ENCODE measurements around the gene ELANE. TPM values are rescaled to one million over a fixed set of nuclear protein-coding genes. Genes with fewer than 3 reads are reported as not detected.

The ELANE gene
- total and polyA plus RNA-seq, 2 experiments from 2014 or later = 0.81 to 0.83 TPM

- no peaks in the 10 kb centered on the region for H3K79me2 ChIP-seq
- H3K27me3 ChIP-seq = no peaks in the 10 kb centered on the region
- DNase-seq (ENCODE audit: low spot score) = no peak
- H3K4me3 ChIP-seq = no peak overlapping the region
- TF ChIP-seq CTCF (IDR thresholded peaks at IDR 0.05; ENCODE audit: poor library complexity) = no peak
- TF ChIP-seq EZH2phosphoT487 (IDR thresholded peaks at IDR 0.05; ENCODE audit: low read depth, severe bottlenecking, unreplicated experiment) = no peak
- no peak for TF ChIP-seq EZH2 (IDR thresholded peaks at IDR 0.05; ENCODE audit: borderline replicate concordance)
- no peaks in the 10 kb centered on the region for H3K4me1 ChIP-seq (ENCODE audit: insufficient read depth)
- no peaks in the 10 kb centered on the region for H3K9me3 ChIP-seq (ENCODE audit: low read depth)
- no peak overlapping the region for H3K27ac ChIP-seq
- H2AFZ ChIP-seq = no peak overlapping the region
- H3K9me2 ChIP-seq (replicated peaks; ENCODE audit: insufficient read depth) = no peaks in the 10 kb centered on the region
- no peaks in the 10 kb centered on the region for H3K36me3 ChIP-seq (replicated peaks; ENCODE audit: insufficient read depth, low read depth)
- H4K20me1 ChIP-seq (ENCODE audit: insufficient read depth, poor library complexity, severe bottlenecking) = no peaks in the 10 kb centered on the region
- WGBS (ENCODE audit: low lambda C conversion rate, missing lambda C conversion rate) = 84% methylated on average over 16 of the region's 18 CpGs
- H3K4me2 ChIP-seq = no peak overlapping the region
Measured at GRCh38 chr19:829129-829758, 22.9 kb upstream of the ELANE start.

- no peak overlapping the region for H3K27ac ChIP-seq
- no peaks in the 10 kb centered on the region for H3K9me2 ChIP-seq (replicated peaks; ENCODE audit: insufficient read depth)
- WGBS (ENCODE audit: low lambda C conversion rate, missing lambda C conversion rate) = 85% methylated on average over 22 of the region's 38 CpGs
- no peaks in the 10 kb centered on the region for H3K27me3 ChIP-seq
- no peaks in the 10 kb centered on the region for H3K79me2 ChIP-seq
- H4K20me1 ChIP-seq (ENCODE audit: insufficient read depth, poor library complexity, severe bottlenecking) = no peaks in the 10 kb centered on the region
- no peak for TF ChIP-seq CTCF (IDR thresholded peaks at IDR 0.05; ENCODE audit: poor library complexity)
- TF ChIP-seq EZH2phosphoT487 (IDR thresholded peaks at IDR 0.05; ENCODE audit: low read depth, severe bottlenecking, unreplicated experiment) = no peak
- TF ChIP-seq EZH2 (IDR thresholded peaks at IDR 0.05; ENCODE audit: borderline replicate concordance) = no peak
- H3K4me2 ChIP-seq = no peak overlapping the region
- H3K4me1 ChIP-seq (ENCODE audit: insufficient read depth) = no peaks in the 10 kb centered on the region
- no peaks in the 10 kb centered on the region for H3K9me3 ChIP-seq (ENCODE audit: low read depth)
- no peaks in the 10 kb centered on the region for H3K36me3 ChIP-seq (replicated peaks; ENCODE audit: insufficient read depth, low read depth)
- no peak for DNase-seq (ENCODE audit: low spot score)
- H3K4me3 ChIP-seq = no peak overlapping the region
- no peak overlapping the region for H2AFZ ChIP-seq
Measured at GRCh38 chr19:831407-832369, 20.4 kb upstream of the ELANE start.

GRCh38 chr19:834216-834615, 17.9 kb upstream of the ELANE start:
- Histone ChIP-seq H3K4me3 (no peak overlapping the region), H2AFZ (no peak overlapping the region), H3K4me2 (no peak overlapping the region), H3K27ac (no peak overlapping the region), H3K9me2 (replicated peaks; ENCODE audit: insufficient read depth) (no peaks in the 10 kb centered on the region), H3K36me3 (replicated peaks; ENCODE audit: insufficient read depth, low read depth) (no peaks in the 10 kb centered on the region), H3K4me1 (ENCODE audit: insufficient read depth) (no peaks in the 10 kb centered on the region), H3K79me2 (no peaks in the 10 kb centered on the region), H3K9me3 (ENCODE audit: low read depth) (no peaks in the 10 kb centered on the region), H3K27me3 (no peaks in the 10 kb centered on the region), H4K20me1 (ENCODE audit: insufficient read depth, poor library complexity, severe bottlenecking) (no peaks in the 10 kb centered on the region)
- no peak for TF ChIP-seq EZH2phosphoT487 (IDR thresholded peaks at IDR 0.05; ENCODE audit: low read depth, severe bottlenecking, unreplicated experiment)
- no peak for TF ChIP-seq CTCF (IDR thresholded peaks at IDR 0.05; ENCODE audit: poor library complexity)
- TF ChIP-seq EZH2 (IDR thresholded peaks at IDR 0.05; ENCODE audit: borderline replicate concordance) = no peak
- WGBS (ENCODE audit: low lambda C conversion rate, missing lambda C conversion rate) = 84% methylated on average over 24 of the region's 24 CpGs
- no peak for DNase-seq (ENCODE audit: low spot score)

Data from hepatocyte (in vitro differentiated cells).